Measurements from ENCODE around the gene TTYH3.

TTYH3 gene

GRCh38 chr7:2616387-2617324, 15.1 kb upstream of the TTYH3 start:
- DNase-seq (ENCODE audit: low spot score): no peak

- DNase-seq (ENCODE audit: low spot score): no peak
Measured at GRCh38 chr7:2617325-2617905, 14.4 kb upstream of the TTYH3 start.

DNA sequence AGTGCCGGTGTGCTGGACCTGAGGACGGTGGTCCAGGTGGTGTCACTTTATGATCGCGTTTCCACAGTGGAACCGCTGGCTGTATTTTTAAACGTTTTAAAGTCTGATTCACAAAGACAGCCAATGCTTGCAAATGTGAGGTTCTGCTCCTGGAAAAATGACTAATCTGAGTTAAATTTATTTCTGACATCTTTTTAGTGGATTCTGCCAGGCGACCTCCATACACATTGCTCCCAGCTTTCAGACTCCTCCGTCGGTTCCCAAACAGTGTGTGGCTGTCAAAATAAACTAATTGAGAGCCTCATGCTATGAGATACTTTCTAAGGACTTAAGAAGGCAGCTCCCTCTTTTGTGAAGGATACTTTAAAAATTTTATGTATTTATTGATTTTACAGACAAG, 12.7 kb upstream of the TTYH3 start:
- peak; percentile 52 for DNase-seq (ENCODE audit: low spot score)

DNA sequence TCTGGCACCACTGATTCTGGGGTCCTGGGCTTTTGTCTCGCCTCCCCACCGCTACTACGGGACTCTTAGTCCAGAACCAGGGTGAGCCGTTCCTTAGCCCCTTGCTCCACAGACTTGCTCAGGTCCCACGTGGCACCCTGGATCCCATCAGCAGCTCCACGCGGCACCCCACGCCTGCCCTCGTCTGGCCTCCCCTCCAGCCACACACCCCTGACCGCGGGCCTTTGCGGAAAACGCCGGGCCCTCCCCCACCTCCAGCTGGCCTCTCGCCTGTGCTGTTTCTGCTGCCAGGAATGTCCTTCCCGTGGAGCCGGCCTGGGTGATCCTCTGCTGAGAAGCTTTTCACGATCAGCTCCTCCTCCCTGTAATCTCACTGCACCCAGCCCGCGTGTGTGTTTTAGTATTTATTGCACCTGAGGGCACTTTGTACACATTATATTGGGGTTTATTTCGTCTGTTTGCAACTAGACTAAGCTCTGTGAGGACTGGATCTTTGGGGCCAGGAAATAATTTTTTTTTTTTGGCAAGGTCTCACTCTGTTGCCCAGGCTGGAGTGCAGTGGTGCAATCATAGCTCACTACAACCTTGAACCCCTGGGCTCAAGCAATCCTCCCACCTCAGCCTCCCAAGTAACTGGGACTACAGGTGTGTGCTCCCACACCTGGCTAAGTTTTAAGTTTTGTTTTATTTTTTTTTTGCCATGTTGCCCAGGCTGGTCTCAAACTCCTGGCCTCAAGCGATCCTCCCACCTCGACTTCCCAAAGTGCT, 10.5 kb upstream of the TTYH3 start:
- peak; percentile 62 for DNase-seq (ENCODE audit: low spot score)

DNA sequence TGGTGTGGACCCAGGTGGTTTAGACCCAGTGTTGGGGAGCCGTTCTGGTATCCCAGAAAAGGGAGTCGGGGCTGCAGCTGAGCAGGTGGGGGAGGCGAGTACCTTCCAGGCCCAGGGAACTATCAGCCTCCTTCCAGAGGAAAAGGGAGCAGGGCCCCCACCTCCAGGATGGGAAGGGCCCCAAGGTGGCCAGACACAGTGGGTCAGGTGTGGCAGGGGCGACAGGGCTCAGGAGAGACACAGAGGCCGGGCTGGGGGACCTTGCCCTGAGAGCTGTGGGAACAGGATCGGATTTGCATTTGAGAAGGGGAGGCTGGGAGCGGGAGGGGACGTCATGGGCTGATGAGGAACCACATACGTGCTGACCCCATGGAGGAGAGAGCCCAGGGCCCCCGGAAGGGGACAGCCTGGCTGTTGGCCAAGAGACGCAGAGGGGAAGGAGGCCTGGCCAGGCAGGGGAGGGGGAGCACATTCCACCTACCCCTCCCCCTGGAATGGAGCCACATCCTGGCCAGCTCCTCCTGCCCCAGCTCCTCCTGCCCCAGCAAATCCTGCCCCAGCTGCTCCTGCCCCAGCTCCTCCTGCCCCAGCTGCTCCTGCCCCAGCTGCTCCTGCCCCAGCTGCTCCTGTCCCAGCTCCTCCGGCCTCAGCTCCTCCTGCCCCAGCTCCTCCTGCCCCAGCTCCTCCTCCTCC, 9.7 kb upstream of the TTYH3 start:
- DNase-seq (ENCODE audit: low spot score): no peak

DNA sequence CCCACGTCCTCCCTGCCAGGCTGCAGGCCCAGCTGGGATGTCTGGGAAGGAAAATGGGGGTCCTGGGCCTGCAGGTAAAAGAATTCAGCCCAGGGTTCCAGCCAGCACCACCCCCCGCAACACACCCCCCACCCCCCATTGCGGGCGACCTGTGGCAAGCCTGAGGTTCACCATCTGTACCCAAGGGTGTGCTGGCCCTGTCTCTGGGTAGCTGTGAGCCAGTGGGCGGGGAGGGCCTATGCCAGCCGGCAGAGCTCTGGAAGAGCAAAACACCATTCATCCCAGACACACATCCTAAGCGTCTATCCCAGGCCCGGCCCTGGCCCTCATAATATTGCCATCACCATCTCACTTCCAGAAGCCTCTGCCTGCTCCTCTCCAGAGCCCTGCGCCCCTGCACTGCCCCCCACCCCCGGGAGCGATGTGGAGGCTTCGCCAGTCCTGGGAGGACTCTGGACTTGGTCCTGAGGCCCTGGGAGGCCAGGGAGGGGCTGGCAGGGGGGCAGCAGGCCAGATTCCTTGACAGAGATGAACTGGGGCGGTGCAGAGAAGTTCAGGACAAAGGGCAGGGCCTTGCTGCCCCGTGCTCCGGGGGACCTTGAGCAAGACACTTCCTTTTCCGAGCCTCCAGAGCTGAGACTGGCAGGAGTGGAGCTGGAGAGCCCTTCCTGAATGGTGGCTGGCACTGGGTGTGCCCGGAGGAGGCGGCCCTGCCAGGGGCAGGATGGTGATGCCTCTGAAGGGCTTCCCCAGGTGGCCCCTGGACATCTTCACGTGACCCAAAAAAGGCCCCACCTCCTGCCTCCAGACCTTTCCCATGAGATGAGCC, 8.7 kb upstream of the TTYH3 start:
- DNase-seq (ENCODE audit: low spot score): no peak

GRCh38 chr7:2623698-2624014, 8.1 kb upstream of the TTYH3 start:
- DNase-seq (ENCODE audit: low spot score): no peak

DNA sequence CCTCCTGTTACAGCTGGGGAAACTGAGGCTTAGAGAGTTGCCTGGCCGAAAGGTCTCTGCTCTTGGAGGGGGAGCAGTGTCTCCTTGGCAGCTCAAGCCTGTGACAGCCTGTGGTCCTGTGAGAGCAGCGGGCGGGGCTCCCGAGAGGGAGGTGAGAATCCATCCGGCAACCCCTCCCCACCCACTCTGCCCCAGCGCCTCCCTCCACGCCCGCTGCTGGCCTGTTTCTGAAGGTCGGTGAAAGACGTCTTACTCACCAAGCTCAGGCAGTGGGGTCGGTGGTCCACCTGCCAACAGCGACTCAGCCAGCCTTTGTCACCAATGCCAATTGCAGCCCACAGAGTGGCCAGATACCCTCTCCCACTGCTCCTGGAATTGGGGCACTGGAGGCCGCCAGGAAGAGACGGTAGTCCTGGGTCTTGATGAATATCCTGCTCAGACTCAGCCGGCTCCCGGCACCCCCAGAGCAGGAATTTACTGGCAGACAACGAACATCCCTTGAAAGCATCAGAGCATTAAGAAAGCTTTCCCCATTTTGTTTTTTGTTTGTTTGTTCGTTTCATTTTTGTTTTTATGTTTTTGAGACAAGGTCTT, 7.4 kb upstream of the TTYH3 start:
- DNase-seq (ENCODE audit: low spot score): no peak

DNA sequence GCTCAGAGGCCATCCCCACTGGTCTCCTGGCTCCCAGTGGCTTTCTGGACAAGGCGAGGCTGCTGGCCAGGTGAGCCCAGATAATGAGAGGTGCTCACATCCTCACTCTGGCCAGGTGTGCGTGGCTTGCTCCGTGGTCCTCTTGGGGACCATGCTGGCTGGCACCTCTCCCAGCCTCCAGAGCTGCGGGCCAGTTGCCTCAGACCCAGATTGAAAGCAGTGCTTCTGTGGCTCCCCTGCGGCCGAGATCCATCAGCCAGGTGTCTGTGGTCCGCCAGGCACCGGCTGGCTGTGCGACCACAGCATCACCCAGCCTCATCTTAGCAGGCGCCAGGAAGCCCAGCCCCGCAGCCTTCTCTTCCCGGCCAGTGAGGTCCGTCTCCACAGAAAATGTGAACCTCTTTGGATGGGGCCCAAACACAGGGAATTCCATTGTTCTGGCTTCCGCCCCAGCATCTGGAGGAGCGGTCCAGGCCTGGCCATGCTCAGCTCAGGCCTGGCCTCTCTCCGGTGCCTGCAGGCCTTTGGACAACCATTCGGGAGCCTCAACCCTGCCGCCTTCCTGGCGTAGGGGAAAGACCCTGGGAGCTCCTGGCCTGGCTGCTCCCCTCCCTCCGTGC, 5.2 kb upstream of the TTYH3 start:
- peak; percentile 60 for DNase-seq (ENCODE audit: low spot score)

DNA sequence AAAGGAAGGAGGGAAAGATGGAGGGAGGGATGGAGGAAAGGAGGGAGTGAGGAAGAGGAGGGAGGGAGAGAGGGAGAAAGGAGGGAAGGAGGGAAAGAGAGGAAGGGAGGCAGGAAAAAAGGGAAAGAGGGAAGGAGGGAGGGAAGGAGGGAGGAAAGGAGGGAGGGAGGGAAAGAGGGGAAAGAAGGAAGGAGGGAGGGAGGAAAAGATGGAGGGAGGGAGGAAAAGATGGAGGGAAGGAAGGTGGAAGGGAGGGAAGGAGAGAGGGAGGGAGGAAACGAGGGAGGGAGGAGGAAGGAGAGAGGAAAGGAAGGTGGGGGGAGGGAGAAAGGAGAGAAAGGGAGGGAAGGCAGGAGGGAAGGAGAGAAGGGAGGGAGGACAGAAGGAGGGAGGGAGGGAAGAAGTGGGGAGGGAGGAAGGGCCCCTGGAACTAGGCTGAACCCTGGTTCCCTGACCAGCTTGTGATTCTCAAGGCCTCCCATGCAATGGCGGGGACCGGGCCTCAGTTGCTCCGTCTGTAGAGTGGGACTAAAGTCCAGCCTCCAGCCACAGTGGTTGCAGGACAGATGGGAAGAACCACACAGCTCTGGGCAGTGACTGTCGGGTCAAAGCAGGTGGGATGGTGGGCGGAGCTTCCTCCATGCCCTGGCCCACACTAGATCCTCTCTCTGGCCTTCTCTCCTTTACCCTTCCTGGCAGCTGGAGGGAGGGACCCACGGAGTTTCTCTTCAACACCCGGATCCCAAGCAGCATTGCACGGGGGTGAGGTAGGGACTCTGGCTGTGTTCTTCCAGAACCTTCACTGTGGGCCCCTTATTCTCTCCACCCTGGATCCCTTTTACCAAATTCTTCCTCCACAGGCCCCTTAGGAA, 4.3 kb upstream of the TTYH3 start:
- DNase-seq (ENCODE audit: low spot score): no peak

GRCh38 chr7:2628130-2628482, 3.7 kb upstream of the TTYH3 start:
- no peak for DNase-seq (ENCODE audit: low spot score)

DNA sequence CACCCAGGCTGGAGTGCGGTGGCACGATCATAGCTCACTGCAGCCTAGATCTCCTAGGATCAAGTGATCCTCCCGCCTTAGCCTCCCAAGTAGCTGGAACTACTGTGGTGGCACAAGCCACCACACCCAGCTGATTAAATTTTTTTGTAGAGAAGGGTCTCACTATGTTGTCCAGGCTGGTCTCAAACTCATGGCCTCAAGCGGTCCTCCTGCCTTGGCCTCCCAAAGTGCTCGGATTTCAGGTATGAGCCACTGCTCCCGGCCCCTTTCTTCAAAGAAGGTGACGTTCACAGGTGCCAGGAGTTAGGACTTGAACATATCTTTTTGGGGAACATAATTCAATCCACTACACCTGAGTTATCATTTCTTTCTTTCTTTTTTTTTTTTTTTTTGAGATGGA, 2.9 kb upstream of the TTYH3 start:
- no peak for DNase-seq (ENCODE audit: low spot score)

- no peak for DNase-seq (ENCODE audit: low spot score)
Measured at GRCh38 chr7:2629746-2630681, 1.8 kb upstream of the TTYH3 start.

GRCh38 chr7:2632733-2633537, 1.1 kb downstream of the TTYH3 start:
- DNase-seq (ENCODE audit: low spot score): peak; percentile 51

DNA sequence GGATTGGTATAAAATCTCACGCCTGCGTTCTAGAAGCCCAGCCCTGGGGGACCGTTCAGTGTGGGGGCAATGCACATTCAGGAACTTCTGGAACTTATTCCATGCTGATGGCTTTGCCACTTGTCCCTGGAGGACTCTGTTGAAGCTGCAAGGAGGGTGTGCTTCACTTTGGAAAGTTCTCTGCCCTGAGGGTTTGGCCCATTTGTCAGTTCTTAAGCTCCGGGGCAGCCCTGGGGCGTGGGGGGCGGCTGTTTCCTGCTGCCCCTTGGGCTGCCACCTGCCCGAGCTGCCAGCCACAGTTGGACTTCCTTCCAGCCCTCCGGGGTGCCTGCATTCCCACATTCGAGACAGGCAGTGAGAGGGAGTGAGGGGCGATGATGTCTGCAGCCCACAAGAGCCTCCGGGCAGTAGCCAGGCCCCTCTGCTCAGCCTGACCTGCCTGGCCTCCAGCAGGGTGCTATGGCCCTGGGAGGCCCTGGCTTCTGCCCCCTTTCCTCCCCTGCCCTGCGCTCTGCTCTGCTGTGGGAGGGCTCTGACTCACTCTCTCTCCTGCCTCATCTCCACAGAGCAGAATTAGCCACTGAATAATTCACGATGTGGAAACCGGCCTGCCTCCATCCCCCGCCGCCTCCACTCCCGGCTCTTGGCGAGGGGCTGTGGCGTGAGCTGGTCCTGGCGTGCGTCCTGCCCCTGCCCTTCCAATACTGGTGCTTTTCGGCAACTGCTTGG, 1.9 kb downstream of the TTYH3 start:
- peak; percentile 88 for DNase-seq (ENCODE audit: low spot score)

DNA sequence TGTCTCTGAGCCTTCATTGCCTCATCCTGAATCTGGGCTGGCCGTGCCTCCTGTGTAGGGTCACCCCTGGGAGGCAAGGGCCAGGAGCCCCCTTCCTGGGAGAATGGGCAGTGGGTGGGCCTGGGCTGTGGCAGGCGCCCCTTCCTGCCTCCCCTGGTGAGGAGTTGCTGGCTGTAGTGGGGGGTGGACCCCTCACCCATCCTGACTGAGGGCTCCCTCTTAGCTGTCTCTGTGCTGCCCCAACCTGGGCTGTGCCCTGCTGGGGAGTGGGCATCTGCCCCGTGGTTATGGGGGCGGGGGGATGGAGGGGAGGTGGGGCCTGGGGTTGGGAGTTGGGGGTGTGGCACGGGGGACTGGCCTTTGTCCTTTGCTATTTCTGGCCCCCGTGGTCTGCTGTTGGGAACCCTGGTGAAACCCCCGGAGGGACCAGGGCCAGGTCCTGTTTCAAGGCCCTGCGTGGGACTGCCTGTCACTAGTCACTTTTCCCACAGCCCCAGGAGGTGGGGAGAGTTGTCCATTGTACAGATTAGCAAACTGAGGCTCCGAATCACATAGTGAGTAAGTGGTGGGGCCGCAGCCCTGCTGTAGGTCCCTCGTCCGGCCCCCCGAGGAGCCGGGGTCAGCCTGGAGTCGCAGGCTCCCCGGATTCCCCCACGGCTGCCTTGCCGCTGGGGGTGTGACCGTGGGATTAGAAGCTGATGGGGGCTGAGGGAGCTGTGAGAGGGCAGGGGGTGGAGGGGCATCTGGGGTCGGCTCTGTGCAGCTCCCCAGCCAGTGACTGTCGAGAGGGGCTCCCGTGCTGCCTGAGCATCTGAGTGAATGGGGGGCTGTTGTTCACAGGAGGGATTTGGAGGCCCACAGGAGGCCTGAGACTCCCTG, 2.7 kb downstream of the TTYH3 start:
- no peak for DNase-seq (ENCODE audit: low spot score)
